ENCODE results near the gene CCDC13. TPM values are rescaled to one million over a fixed set of nuclear protein-coding genes. Genes with fewer than 3 reads are reported as not detected.

CCDC13 gene
- total and polyA plus RNA-seq, 9 donors: 0.16 to 0.55 (median 0.36) TPM; not detected in 1

GRCh38 chr3:42730294-42730693 is 42.8 kb downstream of the CCDC13 start:
- Histone ChIP-seq H3K27ac (ENCODE audit: low read length) (no peak overlapping the region), H3K36me3 (ENCODE audit: control insufficient read depth, insufficient read depth, low read length) (no peaks in the 10 kb centered on the region), H3K9me3 (replicated peaks; ENCODE audit: control insufficient read depth, low read depth, low read length) (no peaks in the 10 kb centered on the region), H3K27me3 (ENCODE audit: control insufficient read depth, insufficient read depth, low read length) (no peaks in the 10 kb centered on the region), H3K4me1 (ENCODE audit: control insufficient read depth, insufficient read depth, low read length) (no peaks in the 10 kb centered on the region), H3K4me3 (ENCODE audit: low read length) (no peak overlapping the region)
- DNase-seq: no peak
- 85% methylated on average over 9 of the region's 11 CpGs for WGBS (ENCODE audit: insufficient coverage)

DNA sequence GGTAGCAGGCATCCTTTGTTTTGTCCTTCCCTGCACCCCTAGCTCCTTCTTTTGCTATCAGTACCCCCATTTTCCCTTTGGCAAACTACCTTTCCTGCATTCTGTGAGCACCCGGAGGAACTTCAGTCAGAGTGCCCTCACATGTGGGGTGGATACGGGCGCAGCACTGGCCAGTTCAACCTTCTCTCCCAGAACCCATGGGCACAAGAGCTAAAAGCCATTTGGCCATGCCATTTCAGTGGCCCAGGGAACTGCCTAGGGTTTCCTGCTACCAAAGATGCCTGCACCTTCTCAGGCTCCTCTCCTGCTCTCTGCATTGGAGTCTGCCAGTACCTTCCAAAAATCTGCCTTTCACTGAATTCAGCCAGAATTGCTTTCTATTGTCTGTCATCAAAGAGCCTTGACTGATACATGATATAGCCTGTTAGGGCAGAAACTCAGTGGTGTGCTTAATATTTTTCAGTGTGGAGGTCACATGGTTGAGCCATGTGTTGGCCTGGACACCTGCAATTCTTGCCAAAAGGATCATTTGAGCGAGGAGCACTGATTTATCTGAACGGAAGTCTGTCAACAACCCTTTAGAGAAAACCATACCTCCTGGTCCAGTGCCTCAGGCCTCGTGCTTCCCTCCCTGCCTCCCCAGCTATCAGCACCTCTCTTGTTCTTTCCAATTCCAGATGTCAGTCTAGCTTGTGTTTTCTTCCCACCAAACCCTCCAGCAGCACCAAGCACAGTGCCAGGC is 43.5 kb downstream of the CCDC13 start:
- H3K4me1 ChIP-seq (ENCODE audit: control insufficient read depth, insufficient read depth, low read length): no peaks in the 10 kb centered on the region
- no peaks in the 10 kb centered on the region for H3K36me3 ChIP-seq (ENCODE audit: control insufficient read depth, insufficient read depth, low read length)
- no peak overlapping the region for H3K4me3 ChIP-seq (ENCODE audit: low read length)
- H3K27me3 ChIP-seq (ENCODE audit: control insufficient read depth, insufficient read depth, low read length): no peaks in the 10 kb centered on the region
- no peaks in the 10 kb centered on the region for H3K9me3 ChIP-seq (replicated peaks; ENCODE audit: control insufficient read depth, low read depth, low read length)
- 54% methylated on average over 6 of the region's 6 CpGs for WGBS (ENCODE audit: insufficient coverage)
- DNase-seq: no peak
- H3K27ac ChIP-seq (ENCODE audit: low read length): no peak overlapping the region

DNA sequence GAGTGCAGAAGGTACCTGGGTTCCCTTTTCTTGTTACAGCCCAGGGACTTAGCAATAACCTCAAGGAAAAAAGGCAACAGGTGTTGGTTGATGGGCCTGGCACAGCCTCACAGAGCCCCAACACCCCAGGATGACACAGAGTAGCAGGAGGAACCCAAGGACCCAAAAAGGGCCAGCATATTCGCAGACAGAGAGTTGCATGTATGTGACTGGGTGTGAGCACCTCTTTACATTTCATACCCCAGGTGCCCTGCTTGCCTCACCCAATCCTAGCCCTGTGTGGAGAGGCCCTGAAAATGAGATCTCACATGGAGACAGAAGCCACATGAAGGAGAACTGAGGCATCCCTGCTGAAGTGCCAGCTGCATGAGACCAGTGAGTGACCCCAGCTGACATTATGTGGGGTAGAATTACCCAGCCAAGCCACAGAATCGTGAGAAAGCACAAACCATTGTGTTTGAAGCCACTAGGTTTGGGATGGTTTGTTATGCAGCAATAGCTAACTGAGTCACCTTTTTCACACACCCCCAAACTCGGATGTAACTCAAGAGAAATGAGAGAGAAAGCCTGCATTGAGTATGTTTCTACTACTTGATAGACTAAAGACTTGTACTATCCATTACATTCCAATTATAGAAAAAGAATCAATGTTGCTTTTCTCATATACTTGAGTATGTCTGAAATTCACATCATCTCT is 44.2 kb downstream of the CCDC13 start:
- Histone ChIP-seq H3K36me3 (ENCODE audit: control insufficient read depth, insufficient read depth, low read length) (no peaks in the 10 kb centered on the region), H3K4me3 (ENCODE audit: low read length) (no peak overlapping the region), H3K27ac (ENCODE audit: low read length) (no peak overlapping the region), H3K27me3 (ENCODE audit: control insufficient read depth, insufficient read depth, low read length) (no peaks in the 10 kb centered on the region), H3K9me3 (replicated peaks; ENCODE audit: control insufficient read depth, low read depth, low read length) (no peaks in the 10 kb centered on the region), H3K4me1 (ENCODE audit: control insufficient read depth, insufficient read depth, low read length) (no peaks in the 10 kb centered on the region)
- no peak for DNase-seq
- WGBS (ENCODE audit: insufficient coverage): no CpG with 5 or more reads among the region's 3 CpGs

- no peaks in the 10 kb centered on the region for H3K27me3 ChIP-seq (ENCODE audit: control insufficient read depth, insufficient read depth, low read length)
- H3K27ac ChIP-seq (ENCODE audit: low read length): no peak overlapping the region
- WGBS (ENCODE audit: insufficient coverage): 17% methylated on average over 2 of the region's 3 CpGs
- no peak for DNase-seq
- H3K9me3 ChIP-seq (replicated peaks; ENCODE audit: control insufficient read depth, low read depth, low read length): no peaks in the 10 kb centered on the region
- no peak overlapping the region for H3K4me3 ChIP-seq (ENCODE audit: low read length)
- H3K4me1 ChIP-seq (ENCODE audit: control insufficient read depth, insufficient read depth, low read length): no peaks in the 10 kb centered on the region
- H3K36me3 ChIP-seq (ENCODE audit: control insufficient read depth, insufficient read depth, low read length): no peaks in the 10 kb centered on the region
Measured at GRCh38 chr3:42728056-42728455, 45.0 kb downstream of the CCDC13 start.

- no peak for DNase-seq
- H3K27me3 ChIP-seq (ENCODE audit: control insufficient read depth, insufficient read depth, low read length): no peaks in the 10 kb centered on the region
- no peaks in the 10 kb centered on the region for H3K4me1 ChIP-seq (ENCODE audit: control insufficient read depth, insufficient read depth, low read length)
- 100% methylated on average over 1 of the region's 2 CpGs for WGBS (ENCODE audit: insufficient coverage)
- no peaks in the 10 kb centered on the region for H3K9me3 ChIP-seq (replicated peaks; ENCODE audit: control insufficient read depth, low read depth, low read length)
- H3K36me3 ChIP-seq (ENCODE audit: control insufficient read depth, insufficient read depth, low read length): no peaks in the 10 kb centered on the region
- H3K27ac ChIP-seq (ENCODE audit: low read length): no peak overlapping the region
- no peak overlapping the region for H3K4me3 ChIP-seq (ENCODE audit: low read length)
Measured at GRCh38 chr3:42725454-42725853, 47.6 kb downstream of the CCDC13 start.

DNA sequence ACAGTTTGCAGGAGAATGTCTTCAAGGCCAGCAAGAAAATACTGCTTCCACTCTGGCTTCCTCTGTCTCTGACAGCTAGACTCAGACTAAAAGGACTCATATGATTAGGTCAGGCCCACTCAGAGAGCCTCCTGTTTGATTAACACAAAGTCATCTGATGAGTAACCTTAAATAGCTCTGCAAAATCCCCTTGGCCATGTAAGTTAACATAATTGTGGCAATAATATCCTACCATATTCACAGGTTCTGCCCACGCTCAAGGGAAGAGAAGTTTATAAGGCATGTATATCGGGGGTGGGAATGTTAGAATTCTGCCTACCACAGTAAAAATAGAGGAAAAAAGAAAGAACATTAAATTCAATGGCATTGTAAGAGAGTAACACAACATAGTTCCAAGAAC is 49.8 kb downstream of the CCDC13 start:
- H3K36me3 ChIP-seq (ENCODE audit: control insufficient read depth, insufficient read depth, low read length): no peaks in the 10 kb centered on the region
- WGBS (ENCODE audit: insufficient coverage): no CpG with 5 or more reads among the region's 2 CpGs
- no peaks in the 10 kb centered on the region for H3K4me1 ChIP-seq (ENCODE audit: control insufficient read depth, insufficient read depth, low read length)
- H3K27me3 ChIP-seq (ENCODE audit: control insufficient read depth, insufficient read depth, low read length): no peaks in the 10 kb centered on the region
- no peaks in the 10 kb centered on the region for H3K9me3 ChIP-seq (replicated peaks; ENCODE audit: control insufficient read depth, low read depth, low read length)
- H3K27ac ChIP-seq (ENCODE audit: low read length): no peak overlapping the region
- DNase-seq: no peak
- H3K4me3 ChIP-seq (ENCODE audit: low read length): no peak overlapping the region

Other genes starting within 250 kb of the CCDC13 start
- 26.8 TPM for gene SEC22C, start 191.3 kb downstream of the CCDC13 start, total RNA-seq
- gene SEC22C, start 191.3 kb downstream of the CCDC13 start, polyA plus RNA-seq (ENCODE audit: insufficient read depth in 1 of 8, insufficient read length in 8 of 8, low replicate concordance in 1 of 8): 10 to 100 TPM; 19.4 to 30.0 (median 22.2) TPM
- gene SS18L2, start 182.4 kb downstream of the CCDC13 start, total RNA-seq: 12.4 TPM
- gene SS18L2, start 182.4 kb downstream of the CCDC13 start, polyA plus RNA-seq (ENCODE audit: insufficient read depth in 1 of 8, insufficient read length in 8 of 8, low replicate concordance in 1 of 8): 10 to 100 TPM; 10.5 to 16.1 (median 14.5) TPM
- 68.7 TPM for gene NKTR, start 172.6 kb downstream of the CCDC13 start, total RNA-seq
- 100 to 1,000 TPM in 1 of 8 donors, 10 to 100 TPM in 7; 37.1 to 121 (median 66.5) TPM for gene NKTR, start 172.6 kb downstream of the CCDC13 start, polyA plus RNA-seq (ENCODE audit: insufficient read depth in 1 of 8, insufficient read length in 8 of 8, low replicate concordance in 1 of 8)
- 25.9 TPM for gene ZBTB47, start 119.6 kb downstream of the CCDC13 start, total RNA-seq
- 10 to 100 TPM; 28.3 to 36.6 (median 31.9) TPM for gene ZBTB47, start 119.6 kb downstream of the CCDC13 start, polyA plus RNA-seq (ENCODE audit: insufficient read depth in 1 of 8, insufficient read length in 8 of 8, low replicate concordance in 1 of 8)
- gene KLHL40, start 87.7 kb downstream of the CCDC13 start, total RNA-seq: 114 TPM
- gene KLHL40, start 87.7 kb downstream of the CCDC13 start, polyA plus RNA-seq (ENCODE audit: insufficient read depth in 1 of 8, insufficient read length in 8 of 8, low replicate concordance in 1 of 8): 100 to 1,000 TPM in 6 of 8 donors, 10 to 100 TPM in 2; 86.0 to 176 (median 135) TPM
- 18.1 TPM for gene HHATL, start 70.5 kb downstream of the CCDC13 start, total RNA-seq
- gene HHATL, start 70.5 kb downstream of the CCDC13 start, polyA plus RNA-seq (ENCODE audit: insufficient read depth in 1 of 8, insufficient read length in 8 of 8, low replicate concordance in 1 of 8): 10 to 100 TPM; 26.4 to 67.7 (median 48.1) TPM
- gene HIGD1A, start 31.2 kb upstream of the CCDC13 start, total RNA-seq: 71.8 TPM
- 10 to 100 TPM; 68.3 to 93.3 (median 84.7) TPM for gene HIGD1A, start 31.2 kb upstream of the CCDC13 start, polyA plus RNA-seq (ENCODE audit: insufficient read depth in 1 of 8, insufficient read length in 8 of 8, low replicate concordance in 1 of 8)
- gene ACKR2, start 36.2 kb upstream of the CCDC13 start, total RNA-seq: 0.53 TPM
- gene ACKR2, start 36.2 kb upstream of the CCDC13 start, polyA plus RNA-seq (ENCODE audit: insufficient read depth in 1 of 8, insufficient read length in 8 of 8, low replicate concordance in 1 of 8): under 1 TPM; 0.26 to 0.69 (median 0.58) TPM
- not detected for gene CYP8B1, start 102.6 kb upstream of the CCDC13 start, total RNA-seq
- gene CYP8B1, start 102.6 kb upstream of the CCDC13 start, polyA plus RNA-seq (ENCODE audit: insufficient read depth in 1 of 8, insufficient read length in 8 of 8, low replicate concordance in 1 of 8): under 1 TPM in 6 of 8 donors, not detected in 2; 0.02 to 0.14 (median 0.07) TPM
- 13.0 TPM for gene ZNF662, start 132.9 kb upstream of the CCDC13 start, total RNA-seq
- gene ZNF662, start 132.9 kb upstream of the CCDC13 start, polyA plus RNA-seq (ENCODE audit: insufficient read depth in 1 of 8, insufficient read length in 8 of 8, low replicate concordance in 1 of 8): 10 to 100 TPM; 10.5 to 19.8 (median 14.9) TPM
- 14.6 TPM for gene GASK1A, start 206.1 kb upstream of the CCDC13 start, total RNA-seq
- gene GASK1A, start 206.1 kb upstream of the CCDC13 start, polyA plus RNA-seq (ENCODE audit: insufficient read depth in 1 of 8, insufficient read length in 8 of 8, low replicate concordance in 1 of 8): 1 to 10 TPM; 4.1 to 8.7 (median 6.0) TPM